Stimulated activated CD8-positive, alpha-beta memory T cell treated with anti-CD3 and anti-CD28 coated beads, Interleukin-7, amount 100 ng/mL, for 24 hours (primary cell): ENCODE data around the gene PNPLA7.

ENCODE experiments used
- DNase-seq: peaks from one replicate; pipeline ENCODE4 v3.0.0-alpha.2; 2020; ENCODE audit warnings: low read depth

Gene PNPLA7

DNA sequence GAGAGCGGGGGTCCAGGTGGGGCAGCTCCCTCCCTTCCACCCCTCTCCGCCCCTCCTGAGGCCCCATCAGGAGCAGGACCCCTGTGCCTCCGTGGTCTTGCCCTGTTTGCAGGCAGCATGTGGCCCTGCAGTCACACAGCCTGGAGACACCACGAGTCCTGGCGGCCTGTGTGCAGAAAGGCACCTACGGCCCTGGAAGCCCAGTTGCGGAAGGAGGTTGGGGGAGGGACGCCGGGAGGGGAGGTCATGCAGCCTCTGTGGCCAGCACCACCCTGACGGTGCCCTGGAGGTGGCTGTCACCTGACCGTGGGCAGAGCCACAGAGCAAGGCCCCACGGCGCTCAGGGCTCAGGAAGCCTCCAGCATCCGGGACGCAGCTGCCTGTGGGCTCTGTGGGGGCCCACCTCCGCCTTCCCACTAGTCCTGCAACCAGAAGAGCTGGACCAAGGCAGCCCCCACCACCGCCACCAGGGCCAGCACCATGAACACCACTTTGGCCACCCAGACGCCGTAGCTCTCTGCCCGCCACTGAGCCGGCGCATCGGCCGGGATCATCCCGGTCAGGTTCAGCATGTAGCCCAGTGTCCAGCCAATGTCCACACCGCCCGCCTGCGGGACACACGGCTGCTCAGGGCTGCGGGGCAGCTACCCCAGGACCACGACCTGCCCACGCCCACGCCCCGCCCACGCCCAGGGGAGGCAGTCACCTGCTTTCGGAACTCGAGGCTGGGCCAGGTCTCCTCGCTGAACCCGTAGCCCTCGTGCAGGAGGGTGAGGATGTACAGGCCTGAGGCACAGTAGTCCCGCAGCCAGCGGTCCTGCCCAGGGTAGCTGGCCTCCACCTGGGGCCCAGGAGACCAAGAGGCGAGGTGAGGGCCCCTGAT lies 115.5 kb downstream of the PNPLA7 start:
- no peak for DNase-seq

DNA sequence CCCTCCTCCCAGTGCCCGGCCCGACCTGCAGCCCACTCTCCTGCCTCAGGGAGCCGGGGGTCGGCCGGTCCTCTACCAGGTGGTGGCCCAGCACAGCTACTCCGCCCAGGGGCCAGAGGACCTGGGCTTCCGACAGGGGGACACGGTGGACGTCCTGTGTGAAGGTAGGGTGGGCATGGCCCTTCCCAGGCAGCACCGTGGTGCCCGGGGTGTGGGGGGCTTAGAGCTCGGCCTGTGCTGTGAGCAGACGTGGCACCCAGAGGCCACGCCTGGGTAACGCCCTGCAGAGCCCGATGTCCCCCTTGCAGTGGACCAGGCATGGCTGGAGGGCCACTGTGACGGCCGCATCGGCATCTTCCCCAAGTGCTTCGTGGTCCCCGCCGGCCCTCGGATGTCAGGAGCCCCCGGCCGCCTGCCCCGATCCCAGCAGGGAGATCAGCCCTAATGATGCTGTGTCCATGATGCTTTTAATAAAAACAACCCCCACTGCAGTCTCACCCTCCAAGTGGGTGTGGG lies 116.2 kb downstream of the PNPLA7 start:
- DNase-seq, result no peak

DNA sequence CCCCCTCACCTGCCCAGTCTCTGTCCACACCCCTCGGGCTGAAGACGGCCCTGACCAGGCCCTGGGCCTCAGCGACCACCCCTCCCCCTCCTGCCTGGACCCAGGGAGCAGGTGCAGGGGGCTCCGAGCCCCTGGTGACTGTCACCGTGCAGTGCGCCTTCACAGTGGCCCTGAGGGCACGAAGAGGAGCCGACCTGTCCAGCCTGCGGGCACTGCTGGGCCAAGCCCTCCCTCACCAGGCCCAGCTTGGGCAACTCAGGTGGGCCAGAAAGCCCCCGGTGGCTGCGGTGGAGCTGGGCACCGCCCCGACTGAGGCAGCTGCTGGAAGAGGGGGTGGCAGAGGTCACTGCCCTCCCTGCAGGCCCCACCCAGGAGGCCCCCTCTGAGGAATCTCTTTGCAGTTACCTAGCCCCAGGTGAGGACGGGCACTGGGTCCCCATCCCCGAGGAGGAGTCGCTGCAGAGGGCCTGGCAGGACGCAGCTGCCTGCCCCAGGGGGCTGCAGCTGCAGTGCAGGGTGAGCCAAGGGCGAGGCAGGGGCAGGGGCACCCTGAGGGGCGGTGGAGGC lies 116.8 kb downstream of the PNPLA7 start:
- no peak for DNase-seq

DNA sequence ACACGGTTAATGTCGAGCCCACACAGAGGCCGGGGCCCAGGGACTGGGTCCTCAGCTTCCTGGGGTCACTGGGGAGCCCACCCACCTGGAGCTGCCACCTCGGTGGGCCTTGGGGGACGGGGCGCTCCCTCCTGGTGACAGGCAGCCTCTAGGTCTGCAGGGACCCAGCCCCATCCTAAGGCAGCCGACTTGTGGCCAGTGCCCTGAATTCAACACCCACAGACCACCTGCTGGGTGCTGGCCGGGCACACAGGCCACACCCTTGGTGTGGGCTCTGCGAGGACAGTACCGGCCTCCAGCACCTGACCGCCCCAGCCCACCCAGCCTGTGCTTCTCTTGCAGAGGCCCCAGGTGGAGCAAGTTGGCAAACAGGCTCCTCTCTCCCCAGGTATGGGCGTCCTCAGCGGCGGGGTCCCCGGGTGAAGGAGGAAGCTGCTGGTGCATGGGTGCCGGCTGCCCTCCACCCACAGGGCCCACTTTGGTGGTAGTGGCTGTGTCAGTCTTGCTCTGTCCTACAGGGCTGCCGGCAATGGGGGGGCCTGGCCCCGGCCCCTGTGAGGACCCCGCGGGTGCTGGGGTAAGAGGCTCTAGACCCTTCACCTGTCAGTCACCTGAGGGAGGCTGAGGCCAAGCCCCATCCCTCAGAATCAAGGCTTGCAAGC lies 117.4 kb downstream of the PNPLA7 start:
- no peak for DNase-seq

DNA sequence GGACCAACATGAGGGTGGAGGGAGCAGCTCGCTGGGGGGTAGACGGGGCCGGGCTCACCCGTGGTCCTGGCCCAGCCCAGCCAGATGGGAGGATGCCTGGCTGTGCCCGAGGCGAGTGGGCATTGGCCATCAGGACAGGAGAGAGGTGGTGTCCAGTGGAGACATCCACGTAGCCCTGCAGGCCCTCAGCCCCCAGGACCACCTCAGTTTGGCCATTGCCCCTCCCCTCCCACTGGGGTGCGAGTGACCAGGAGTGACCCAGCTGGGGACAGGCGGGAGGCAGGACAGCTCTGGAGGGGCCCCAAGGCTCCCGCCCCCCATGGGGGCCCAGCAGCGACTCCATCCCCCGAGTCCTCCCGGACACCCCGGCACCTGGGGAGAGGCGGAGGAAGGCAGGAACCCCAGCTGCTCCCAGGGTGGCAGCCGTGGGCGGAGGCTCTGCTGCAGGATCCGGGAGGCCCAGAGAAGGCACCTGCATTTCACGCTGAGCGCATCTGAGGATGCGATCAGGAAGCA lies 118.7 kb downstream of the PNPLA7 start:
- no peak for DNase-seq

DNA sequence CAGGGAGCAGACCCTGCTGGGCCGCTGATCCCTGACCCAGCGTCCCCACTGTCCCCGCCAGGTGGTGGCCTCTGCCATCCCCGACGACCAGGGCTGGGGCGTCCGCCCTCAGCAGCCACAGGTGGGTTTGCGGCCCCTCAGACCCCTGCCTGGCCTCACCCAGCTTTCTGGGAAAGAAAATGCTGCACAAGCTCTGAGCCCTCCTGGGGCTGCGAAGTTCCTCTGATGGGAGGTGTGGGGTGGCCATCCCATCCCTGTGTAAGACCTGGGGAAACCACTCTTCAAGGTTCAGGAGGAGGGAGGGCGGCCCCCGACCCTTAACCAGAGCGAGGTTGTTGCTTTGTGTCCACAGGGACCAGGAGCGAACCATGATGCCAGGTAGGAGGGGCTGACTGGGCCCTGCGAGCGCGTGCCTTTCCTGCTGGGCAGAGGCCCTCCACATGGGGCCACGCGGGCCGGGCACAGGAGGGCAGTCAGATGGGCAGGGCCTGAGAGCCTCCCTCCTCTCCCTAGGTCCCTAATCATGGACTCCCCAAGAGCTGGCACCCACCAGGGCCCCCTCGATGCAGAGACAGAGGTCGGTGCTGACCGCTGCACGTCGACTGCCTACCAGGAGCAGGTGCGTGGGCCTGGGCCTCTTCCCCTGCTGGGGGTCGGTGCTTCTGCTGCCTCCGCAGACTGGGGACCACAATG lies 119.3 kb downstream of the PNPLA7 start:
- no peak for DNase-seq

DNA sequence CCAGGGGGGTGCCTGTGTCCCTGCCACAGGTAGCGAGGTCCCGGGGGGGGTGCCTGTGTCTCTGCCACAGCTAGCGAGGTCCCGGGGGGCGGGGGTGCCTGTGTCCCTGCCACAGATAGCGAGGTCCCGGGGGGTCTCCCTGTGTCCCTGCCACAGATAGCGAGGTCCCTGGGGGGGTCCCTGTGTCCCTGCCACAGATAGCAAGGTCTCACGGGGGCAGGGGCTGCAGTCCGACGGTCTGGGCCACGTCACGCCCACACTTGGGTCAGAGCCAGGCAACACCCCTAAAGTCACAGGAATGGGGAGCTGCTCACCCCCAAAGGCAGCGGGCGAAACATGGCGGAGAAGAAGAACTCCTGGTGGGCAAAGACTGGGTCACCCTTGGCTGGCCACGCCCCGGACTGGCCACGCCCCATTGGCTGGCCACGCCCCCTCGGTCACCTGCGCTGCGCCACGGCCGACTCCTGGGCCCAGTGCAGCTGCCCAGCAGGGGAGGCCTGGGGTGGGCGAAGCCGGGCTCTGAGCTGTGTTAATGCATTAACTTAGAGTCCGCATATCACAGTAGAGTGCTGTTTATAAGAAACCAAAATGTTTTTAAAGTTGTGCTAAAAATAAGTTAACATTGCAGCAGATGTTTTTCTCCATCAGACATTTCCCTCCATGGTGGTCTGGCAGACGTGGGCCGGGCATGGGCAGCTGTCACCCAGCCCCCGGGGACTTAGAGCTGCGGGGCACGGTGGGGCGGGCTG lies 120.1 kb downstream of the PNPLA7 start:
- no peak for DNase-seq

DNA sequence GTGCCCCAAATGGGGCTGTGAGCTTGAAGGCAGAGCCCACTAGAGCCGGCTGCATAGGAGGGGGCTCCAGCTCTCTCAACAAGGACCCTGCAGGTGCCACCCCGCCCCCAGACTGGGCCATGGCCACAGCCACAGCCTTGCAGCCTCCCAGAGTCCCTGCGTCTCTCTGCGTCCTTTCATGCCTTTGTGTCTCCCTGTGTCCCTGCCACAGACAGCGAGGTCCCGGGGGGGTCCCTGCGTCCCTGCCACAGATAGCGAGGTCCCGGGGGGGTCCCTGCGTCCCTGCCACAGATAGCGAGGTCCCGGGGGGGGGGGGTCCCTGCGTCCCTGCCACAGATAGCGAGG lies 120.7 kb downstream of the PNPLA7 start:
- no peak for DNase-seq

DNA sequence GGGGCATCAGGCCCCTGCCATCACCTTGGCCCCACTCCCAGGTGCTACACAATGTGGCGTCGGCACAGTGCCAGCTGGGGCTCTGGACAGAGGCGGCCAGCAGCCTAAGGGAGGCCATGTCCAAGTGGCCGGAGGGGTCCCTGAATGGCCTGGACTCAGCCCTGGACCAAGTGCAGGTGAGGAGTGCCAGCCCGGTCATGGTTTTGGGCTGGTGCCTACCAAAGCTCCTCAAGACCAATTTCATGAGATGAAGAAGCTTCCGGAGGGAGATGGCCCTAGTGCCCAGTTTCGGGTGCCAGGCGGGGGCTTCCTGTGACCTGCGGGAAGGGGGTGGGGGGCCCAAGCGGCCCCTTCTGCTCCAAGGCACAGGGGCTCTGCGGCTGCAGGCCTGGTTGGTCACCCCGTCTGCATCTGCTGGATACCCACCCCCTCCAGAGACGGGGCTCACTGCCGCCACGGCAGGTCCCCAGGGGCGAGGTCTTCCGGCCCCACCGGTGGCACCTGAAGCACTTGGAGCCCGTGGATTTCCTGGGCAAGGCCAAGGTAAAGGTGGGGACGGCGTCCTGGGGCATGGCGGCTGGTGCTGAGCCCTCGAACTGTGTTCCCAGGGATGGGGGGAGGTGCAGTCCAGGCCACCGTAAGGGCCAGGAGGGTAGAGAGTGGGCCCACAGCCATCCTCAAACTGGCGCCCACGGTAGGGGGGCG lies 121.2 kb downstream of the PNPLA7 start:
- no peak for DNase-seq

DNA sequence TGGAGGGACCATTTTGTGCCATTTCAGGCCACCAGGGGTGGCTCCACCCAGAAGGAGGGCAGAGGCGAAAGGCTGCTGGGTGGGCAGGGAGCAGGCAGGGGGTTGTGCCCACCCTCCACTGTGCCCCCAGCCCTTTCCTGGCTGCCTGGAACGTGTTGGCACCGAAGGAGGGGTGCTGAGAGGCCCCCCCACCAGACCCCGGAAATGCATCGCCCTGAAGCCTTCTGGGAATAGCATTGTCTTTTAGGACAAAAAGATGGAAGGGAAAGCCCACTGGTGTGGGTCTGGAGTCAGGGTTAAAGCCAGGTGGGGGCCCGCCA lies 121.9 kb downstream of the PNPLA7 start:
- no peak for DNase-seq

DNA sequence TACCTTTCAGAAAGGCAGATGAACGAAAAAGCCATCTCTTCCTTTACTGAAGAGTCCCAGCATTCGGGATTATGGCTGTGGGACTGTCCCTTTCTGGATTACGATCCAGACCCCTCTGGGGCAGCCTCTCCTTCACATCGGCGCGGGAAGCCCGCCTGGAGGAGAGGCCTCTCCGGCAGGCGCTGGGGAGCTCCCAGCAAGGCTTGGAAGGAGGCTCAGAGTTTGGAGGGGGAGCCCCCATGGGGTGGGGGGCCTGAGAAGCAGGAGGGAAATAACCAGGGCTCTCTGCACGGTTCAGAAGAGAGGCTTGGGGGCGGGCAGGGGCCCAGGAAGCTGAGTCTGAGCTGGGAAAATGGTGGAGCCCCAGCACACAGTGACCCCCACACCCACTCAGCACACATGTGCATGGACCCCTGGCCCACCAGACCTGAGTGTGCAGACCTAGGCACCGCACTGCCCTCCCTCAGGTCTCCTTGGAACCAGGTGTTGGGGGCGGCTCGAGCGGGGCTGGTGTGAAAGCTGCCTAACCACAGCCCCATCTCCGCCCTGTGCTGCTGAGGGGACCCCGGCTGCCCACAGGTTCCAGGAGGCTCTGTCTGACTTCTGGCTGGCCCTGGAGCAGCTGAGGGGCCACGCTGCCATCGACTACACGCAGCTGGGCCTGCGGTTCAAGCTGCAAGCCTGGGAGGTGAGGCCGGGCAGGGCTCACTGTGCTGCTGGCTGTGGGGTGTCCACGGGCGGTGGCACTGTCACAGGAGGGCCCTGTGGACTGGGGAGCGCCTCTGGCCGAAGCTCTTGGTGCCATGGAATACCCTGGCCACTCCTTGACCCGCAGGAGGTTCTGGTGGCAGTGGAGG lies 122.5 kb downstream of the PNPLA7 start:
- DNase-seq, result no peak

DNA sequence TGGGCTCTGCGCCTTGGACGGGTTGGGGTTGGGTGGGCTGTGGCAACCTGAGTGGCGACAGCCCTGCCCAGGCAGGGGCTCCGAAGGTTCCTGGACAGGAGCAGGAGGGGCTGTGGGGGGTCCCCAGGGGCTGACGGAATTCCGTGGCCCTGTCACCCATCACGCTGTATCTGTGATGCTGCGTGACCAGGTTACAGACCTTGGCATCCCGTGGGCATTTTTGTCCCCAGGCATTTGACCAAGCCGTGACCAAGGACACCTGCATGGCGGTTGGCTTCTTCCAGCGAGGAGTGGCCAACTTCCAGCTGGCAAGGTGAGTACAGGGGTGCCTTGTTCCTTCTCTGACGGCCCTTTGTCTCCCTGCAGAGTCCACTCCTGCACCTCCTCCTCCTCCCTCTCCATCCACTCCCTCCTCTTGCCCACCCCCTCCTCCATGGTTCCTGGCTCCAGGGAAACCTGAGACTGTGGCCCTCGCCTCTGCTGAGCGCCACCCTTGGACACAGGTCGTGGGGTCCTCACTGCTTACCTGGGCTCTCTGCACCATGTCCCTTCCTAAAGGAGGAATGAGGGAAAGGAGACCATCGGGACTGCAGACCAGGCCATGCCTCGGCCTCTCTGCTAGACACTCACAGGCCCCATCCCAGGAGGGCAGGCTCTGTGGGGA lies 124.1 kb downstream of the PNPLA7 start:
- no peak for DNase-seq

DNA sequence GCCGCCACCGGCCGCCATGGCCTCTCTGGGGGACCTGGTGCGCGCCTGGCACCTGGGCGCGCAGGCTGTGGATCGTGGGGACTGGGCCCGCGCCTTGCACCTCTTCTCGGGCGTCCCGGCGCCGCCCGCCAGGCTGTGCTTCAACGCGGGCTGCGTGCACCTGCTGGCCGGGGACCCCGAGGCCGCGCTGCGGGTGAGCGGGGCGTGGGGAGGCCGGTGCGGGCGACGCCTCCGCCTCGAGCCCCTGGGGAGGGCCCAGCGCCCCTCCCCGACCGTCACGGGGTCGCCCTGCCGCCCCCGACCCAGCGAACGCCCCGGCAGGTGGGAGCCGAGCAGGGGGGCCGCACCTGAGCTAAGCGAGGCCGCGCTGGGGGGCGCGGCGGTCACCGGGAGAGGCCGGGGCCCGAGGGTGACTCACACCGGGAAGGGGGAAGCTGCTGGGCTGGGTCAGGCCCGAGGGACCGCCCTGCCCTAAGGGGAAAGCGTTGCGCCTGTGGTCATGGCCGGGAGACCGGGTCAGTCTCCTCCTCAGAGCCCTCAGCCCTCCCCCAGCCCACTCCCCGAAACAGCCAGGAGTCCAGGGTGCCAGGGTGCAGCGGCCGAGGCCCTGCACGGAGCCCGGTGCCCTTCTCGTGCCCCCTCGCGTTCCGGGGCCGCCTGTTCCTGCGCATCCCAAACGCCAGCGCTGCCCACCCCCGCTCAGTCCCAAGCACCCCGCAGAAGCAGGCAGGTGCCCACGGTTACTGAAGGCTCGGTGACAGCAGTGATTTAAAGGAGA lies 126.5 kb downstream of the PNPLA7 start:
- no peak for DNase-seq

DNA sequence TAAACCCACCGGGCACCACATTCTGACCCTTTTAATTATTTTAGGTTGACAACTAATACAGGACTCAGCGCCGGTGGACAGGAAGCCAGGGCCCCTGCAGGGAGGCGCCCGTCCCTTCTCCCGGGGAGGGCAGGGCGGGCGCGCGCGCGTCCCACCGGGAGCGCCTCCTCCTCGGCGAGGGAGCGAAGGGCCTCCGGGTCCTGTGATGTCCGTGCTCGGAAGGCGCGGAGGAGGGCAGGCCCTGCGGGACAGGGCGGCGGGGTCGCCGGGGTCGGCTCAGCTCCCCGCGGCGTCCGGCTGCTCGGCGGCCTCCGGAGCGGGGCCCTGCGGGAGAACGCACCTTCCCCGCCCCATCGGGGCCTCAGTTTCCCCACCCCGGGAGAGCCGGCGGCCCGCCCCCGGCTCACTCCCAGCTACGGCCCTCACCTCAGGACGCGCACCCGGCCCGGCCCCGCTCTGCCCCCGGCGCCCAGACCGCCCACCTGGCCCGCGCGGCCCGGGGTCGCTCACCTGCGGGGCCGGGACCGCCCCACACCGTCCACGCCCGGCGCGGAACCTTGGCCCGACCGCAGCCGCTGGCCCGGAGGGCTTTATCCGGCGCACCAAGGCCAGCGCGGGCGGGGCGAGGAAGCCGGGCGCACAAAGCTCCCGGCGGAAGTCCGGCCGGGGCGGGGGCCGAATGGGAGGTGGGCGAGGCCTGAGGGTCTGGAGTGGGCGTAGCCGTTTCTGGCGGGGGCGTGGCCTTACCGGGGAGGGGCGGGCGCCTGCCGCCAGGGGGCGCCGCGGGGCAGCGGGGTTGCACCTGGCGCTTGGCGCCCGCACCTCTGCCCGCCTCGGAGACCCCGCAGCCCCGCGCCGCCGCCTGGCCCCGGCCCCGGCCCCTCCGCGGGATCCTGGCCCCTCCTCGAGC lies 127.3 kb downstream of the PNPLA7 start, which contains the start of the genes EXD3 and NOXA1:
TSS of gene EXD3 (minus strand) at position 559 of the 910 bp plus-strand sequence. CDS start 27,805 bp downstream, outside the sequence.
TSS of gene NOXA1 (plus strand) at position 790 of the 910 bp plus-strand sequence. CDS start 137 bp downstream, outside the sequence.
- DNase-seq, result peak; percentile 88

DNA sequence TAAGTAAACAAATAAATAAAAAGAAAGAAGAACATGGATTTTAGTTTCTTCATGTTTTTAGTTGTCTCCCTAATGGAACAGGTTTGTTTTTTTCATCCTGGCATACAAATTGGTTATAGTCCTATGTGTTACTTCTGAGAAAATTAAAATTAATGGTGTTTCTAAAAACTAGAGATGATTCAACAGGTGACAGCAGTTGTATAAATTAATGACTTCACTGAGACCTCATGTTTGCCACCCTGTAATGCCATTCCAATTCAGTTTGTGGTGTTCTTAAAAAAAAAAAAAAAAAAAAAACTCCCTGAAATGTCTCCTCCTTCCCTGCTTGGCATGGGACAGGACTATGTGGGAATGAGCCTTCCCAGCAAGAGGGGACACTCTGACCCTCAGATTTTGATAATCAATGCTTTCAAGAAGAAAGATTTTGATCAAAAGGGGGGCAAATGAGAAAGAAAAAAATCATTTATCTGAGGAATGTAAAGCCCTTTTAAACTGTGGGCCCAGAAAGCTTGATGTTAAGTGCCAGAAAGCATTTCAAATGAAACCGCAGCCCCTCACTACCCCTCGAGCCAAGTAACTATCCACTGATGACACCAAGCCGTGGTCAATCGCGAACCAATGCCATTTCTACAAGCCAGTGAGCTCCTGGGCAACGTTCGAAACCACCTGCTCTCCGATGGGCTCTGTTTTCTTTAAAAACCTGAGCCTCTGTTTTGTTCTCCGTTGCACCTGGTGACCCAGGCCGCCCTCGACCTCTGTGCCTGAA lies 128.2 kb downstream of the PNPLA7 start:
- DNase-seq, result no peak

DNA sequence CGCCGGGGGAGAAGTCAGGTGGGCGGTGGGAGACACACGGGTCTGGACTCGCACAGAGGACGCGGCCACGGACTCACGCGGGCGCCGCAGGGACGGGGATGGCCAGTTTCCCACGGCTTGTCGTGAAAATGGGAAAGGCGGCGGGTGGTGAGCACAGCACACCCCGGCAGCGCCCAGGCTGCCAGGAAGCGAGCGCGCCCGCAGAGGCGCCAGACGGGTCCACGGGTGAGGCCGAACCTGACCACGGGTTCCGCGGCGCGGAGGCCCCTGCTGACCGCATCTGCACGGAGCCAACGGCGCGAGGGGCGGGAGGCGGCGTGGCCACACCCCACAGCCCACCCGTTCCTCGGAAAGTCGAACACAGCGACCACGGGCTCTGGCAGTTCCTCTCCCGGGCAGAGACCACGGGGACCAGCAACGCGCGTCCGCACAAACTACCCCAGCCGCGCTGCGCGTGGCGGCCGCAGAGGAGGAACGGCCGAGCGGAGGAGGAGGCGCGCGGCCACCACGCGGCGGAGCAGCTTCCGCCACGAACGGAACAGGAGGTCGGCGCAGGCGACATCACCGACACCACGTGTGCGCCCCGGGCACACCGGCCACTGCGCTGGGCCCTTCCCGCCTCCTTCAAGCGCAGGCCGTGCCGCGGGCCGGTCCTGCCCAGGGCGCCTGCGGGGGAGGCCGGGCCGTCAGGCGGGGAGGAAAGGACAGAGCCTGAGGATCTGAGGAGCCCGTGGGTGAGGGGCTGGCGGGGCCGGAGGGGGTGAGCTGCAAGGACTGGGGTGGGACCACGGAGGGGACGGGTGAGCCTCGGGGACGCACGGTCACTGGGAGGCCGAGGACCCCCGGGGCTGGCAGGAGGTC lies 132.8 kb downstream of the PNPLA7 start:
- no peak for DNase-seq
